Measurements from ENCODE around the gene ALCAM.

DNA sequence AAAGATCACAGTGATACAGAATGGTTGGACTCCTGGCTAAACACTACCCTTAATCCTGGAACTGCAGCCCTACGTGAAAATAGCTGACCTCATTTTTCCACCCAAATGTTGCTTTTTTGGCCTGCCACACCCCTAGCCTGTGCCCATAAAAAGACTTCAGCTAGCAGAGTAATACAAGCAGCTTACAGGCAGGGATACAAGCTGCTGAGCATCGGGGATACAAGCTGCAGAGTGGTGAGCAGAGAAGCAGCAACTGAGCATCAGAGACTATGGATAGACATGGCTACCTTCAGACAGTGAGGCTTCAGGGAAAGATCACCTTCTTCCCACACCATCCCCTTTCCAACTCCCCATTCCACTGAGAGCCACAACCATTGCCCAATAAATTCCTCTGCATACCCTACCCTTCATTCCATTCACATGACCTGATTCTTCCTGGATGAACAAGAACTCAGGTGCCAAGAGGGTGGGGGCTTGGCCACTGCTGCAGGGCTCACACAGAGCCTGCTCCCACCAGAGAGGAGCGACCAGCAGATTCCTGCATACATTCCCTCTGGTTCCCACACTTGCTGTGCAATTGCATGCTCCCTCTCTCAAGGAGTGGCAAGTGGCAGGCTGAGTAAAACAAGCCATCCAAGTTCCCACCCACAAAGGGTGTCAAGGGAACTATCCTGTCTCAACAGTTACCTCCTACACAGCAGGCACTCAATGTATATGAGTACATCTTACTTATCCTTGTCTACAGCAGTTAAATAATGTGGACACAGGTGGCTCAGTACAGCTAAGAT is 217.5 kb downstream of the ALCAM start:
- TF ChIP-seq, protein P1, sequence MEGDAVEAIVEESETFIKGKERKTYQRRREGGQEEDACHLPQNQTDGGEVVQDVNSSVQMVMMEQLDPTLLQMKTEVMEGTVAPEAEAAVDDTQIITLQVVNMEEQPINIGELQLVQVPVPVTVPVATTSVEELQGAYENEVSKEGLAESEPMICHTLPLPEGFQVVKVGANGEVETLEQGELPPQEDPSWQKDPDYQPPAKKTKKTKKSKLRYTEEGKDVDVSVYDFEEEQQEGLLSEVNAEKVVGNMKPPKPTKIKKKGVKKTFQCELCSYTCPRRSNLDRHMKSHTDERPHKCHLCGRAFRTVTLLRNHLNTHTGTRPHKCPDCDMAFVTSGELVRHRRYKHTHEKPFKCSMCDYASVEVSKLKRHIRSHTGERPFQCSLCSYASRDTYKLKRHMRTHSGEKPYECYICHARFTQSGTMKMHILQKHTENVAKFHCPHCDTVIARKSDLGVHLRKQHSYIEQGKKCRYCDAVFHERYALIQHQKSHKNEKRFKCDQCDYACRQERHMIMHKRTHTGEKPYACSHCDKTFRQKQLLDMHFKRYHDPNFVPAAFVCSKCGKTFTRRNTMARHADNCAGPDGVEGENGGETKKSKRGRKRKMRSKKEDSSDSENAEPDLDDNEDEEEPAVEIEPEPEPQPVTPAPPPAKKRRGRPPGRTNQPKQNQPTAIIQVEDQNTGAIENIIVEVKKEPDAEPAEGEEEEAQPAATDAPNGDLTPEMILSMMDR (IDR thresholded peaks at IDR 0.05): no peak
- TF ChIP-seq EZH2 (IDR thresholded peaks at IDR 0.05; ENCODE audit: borderline replicate concordance, insufficient read depth, low read depth, low read length, poor library complexity, severe bottlenecking): no peak

Data from B cell (primary cell).